Hepatic stellate cell (primary cell): ENCODE measurements around the gene S1PR4.

Experiments
- DNase-seq: peaks from one replicate; pipeline ENCODE4 v3.0.0; 2011; ENCODE audit warnings: low spot score

Gene S1PR4, protein sequence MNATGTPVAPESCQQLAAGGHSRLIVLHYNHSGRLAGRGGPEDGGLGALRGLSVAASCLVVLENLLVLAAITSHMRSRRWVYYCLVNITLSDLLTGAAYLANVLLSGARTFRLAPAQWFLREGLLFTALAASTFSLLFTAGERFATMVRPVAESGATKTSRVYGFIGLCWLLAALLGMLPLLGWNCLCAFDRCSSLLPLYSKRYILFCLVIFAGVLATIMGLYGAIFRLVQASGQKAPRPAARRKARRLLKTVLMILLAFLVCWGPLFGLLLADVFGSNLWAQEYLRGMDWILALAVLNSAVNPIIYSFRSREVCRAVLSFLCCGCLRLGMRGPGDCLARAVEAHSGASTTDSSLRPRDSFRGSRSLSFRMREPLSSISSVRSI

DNA sequence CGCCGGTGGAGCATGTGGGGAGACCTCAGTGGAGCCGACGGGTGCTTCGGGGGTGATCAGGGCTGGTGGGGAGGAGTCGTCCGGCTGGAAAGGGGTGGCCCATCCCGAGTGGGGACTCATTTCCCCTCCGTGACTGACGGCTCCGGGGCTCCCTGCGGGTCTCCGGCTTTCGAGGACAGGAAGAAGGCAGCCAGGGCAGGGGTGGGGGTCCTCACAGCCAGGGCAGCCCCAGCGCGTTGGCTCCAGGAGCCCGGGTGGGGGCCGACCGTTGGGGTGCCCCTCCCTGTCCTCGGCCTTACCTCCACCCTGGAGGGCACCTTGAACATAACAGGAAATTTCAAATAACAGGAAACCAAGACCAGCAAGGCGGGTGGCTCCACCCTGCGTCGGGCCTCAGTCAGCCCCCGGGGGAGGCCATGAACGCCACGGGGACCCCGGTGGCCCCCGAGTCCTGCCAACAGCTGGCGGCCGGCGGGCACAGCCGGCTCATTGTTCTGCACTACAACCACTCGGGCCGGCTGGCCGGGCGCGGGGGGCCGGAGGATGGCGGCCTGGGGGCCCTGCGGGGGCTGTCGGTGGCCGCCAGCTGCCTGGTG, at the start of gene S1PR4:
Gene S1PR4, plus strand, starts transcription at position 393 of the 596 bp plus-strand sequence. Its CDS starts 24 bp downstream, at position 417.
- DNase-seq = no peak

GRCh38 chr19:3129112-3129511, 49.5 kb upstream of the S1PR4 start:
- DNase-seq = no peak

GRCh38 chr19:3131168-3131567, 47.4 kb upstream of the S1PR4 start:
- no peak for DNase-seq

DNA sequence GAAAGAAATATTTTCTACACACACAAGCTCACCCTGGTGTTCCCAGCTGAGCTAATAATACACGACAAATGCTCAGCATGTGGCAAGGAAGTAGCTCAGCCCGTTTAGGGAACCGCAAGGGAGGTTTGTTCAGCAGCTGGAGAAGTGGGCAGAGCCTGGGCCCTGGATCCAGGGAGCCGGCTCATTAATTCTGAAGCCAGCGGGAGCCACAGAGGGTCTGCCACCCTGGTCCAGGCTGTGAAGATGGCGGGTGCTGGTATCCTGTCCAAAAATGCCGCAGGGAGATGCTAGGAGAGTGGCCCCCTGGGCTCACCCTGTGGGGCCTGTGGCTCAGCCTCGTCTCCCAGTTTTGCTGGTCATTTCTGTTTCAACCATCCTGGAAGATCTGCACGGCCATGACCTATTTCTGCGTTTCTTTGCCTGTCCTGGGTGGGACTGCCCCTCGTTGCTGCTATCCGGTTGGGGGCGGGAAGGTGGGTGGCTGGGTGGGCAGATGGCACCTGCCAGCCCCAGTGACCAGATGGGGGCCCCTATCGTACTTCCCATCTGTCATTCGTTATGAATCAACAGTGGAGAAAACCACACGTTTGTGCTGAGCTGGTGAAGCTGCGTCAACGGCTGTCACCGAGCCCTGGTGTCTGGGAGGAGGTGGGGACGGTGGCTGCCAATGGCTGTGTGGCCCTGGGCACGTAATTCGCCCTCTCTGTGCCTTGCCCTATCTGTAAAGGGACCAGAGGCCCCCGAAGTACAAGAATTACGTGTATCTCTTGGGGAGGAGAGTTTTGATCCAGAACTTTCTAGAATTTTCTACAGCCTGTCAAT, 45.4 kb upstream of the S1PR4 start:
- no peak for DNase-seq

- DNase-seq = no peak
These were observed 44.8 kb upstream of the S1PR4 start for GRCh38 chr19:3133793-3134116.

- no peak for DNase-seq
These were observed 42.4 kb upstream of the S1PR4 start, which contains the start of gene GNA15 for GRCh38 chr19:3135961-3136683. GNA15 (plus strand) TSS chr19:3136033; CDS start chr19:3136451, 418 bp downstream.

GRCh38 chr19:3136684-3137055, 41.9 kb upstream of the S1PR4 start:
- DNase-seq = no peak

DNA sequence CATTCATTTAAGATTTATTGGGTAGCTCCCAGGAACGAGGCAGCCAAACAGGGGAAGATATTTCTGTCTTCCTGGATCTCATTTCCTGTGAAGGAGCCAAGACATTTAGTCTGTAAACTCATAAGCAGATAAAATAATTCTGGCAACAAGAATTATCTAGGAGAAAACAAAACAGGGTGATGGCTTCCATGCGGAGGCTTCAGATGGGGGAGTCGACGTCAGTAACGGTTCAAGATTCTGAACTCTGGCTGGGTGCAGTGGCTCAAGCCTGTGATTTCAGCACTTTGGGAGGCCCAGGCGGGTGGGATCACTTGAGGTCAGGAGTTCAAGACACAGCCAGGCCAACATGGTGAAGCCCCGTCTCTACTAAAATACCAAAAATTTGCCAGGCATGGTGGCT, 41.5 kb upstream of the S1PR4 start:
- DNase-seq = no peak

DNA sequence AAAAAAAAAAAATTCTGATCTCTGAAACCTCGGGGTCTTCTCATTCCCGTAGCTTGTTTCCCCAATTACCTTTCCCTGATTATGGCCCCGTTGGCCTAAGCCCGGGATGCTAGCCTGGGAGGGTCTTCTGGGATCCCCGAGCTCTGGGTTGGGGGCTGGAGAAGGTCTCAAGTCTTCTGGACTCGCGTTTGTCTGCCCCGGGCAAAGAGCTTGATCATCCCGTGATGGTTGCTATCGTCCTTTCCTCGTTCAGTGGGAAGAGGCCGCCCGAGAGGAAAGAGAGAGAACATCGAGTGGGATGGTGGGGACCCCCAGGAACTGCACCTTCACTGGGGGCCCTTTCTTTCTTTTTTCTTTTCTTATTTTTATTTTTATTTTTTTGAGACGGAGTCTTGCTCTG, 40.3 kb upstream of the S1PR4 start:
- no peak for DNase-seq

DNA sequence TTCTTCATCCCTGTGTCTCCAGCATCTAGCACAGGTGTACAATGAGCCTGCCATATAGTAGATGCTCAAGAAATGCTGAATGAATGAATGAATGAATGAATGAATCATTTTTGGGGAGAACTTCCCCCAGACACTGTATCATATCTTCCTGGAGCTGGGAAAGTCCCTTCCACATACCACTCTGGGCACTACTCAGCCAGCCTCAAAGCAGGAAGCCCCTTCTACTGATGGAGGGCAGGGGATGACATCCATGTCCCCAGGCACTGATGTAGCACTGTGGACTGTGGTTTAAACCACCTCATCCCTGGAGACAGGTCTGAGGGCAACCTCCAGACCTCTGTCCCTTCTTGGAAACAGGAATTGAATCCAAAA, 37.9 kb upstream of the S1PR4 start:
- no peak for DNase-seq

- DNase-seq = peak; percentile 90
These were observed 36.3 kb upstream of the S1PR4 start for GRCh38 chr19:3142292-3142670.

GRCh38 chr19:3142781-3143337, 35.7 kb upstream of the S1PR4 start:
- no peak for DNase-seq

GRCh38 chr19:3145909-3146676, 32.5 kb upstream of the S1PR4 start:
- no peak for DNase-seq

- no peak for DNase-seq
These were observed 31.9 kb upstream of the S1PR4 start for GRCh38 chr19:3146677-3147100.

DNA sequence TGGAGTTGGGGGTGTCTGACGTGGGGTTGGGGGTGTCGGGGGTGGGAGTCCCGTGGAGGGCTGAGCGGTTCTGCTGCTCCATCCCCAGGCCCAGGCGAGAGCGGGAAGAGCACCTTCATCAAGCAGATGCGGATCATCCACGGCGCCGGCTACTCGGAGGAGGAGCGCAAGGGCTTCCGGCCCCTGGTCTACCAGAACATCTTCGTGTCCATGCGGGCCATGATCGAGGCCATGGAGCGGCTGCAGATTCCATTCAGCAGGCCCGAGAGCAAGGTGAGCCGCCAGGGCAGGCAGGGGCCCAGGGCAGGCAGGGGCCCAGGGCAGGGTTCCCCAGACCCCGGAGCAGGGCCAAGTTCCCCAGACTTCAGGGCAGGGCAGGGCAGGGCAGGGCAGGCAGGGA, 30.1 kb upstream of the S1PR4 start:
- DNase-seq = no peak

- DNase-seq = no peak
These were observed 29.5 kb upstream of the S1PR4 start for GRCh38 chr19:3149089-3149488.

DNA sequence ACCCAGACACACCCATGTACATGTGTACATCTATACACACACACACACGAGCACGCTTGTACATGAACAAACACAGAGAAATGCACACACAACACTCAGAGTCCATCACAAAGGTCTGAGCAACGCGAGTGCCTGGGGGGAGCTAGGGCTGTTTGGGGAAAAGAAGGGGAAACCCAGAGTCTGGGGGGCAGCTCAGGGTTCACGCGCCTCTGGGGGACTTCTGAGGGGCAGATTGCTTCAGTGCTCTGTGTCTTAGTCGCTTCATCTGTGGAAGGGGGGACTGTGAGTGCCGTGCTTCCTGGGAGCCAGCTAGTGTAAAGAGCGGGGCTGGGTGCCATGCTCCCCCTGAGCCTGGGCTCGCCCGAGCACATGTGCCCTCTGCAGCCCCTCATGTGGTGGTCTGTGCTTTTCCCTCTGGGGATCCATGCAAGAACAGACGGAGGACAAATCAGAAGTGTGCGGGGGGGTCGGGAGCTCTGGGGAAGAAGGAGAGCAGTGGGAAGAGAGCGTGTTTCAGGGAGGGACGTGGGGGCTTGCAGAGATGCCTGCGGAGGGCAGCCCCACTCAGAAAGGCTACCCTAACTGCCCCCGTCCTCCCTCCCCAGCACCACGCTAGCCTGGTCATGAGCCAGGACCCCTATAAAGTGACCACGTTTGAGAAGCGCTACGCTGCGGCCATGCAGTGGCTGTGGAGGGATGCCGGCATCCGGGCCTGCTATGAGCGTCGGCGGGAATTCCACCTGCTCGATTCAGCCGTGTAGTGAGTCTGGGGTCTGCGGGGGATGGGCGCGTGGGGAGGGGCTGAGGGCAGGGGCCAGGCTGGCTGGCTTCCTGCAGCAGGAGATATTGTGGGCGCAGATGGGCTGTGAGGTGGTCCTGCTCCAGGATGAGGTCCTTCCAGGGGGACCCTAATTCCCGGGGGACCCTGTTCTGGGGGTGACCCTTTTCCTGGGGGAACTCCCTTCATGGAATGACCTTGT, 28.8 kb upstream of the S1PR4 start:
- no peak for DNase-seq

- no peak for DNase-seq
These were observed 27.7 kb upstream of the S1PR4 start for GRCh38 chr19:3150739-3151329.

DNA sequence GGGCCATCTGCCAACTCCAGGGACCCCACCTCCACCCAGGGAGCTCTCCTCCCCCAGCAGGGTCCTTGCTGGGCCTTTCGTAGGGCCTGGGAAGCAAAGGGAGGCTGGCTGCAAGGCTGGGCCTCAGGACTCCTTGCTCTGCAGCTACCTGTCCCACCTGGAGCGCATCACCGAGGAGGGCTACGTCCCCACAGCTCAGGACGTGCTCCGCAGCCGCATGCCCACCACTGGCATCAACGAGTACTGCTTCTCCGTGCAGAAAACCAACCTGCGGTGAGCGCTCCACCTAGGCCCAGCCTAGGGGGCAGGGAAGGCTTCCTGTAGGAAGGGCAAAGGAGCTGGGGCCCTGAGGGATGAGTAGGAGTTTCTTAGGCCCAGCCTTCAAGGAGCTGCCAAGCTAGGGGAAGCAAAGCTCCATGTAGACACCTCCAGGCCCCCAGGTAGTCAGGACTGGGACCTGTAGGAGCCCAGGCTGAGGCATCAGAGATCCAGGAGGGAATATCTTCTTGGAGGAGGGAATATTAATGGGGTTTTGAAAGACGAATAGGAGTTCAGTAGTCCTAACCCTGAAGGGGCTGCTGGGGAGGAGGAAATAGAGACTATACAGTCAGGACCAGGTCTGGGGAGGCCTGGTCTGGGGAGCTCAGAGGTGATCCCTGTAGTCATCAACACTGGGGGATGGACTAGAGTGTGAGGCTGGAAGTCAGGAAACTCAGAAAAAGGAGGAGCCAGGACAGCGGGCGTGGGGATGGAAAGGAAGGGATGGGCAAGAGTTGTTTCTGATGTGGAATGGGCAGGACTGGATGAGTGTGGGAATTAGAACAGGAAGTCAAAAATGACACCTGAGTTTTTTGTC, 26.8 kb upstream of the S1PR4 start:
- DNase-seq = no peak
